22Rv1 (cell line): Measurements from ENCODE around the gene NAA15.

Source experiments
- CTCF ChIP-seq: fragments of 450-650 bp; IDR thresholded peaks from 2 replicates; pipeline ENCODE4 v1.5.1; 2017; ENCODE audit warnings: mild to moderate bottlenecking
- ZFX ChIP-seq: fragments of 450-650 bp; IDR thresholded peaks from 2 replicates; pipeline ENCODE4 v1.6.1; 2017; ENCODE audit warnings: antibody characterized with exemption, borderline replicate concordance

GRCh38 chr4:139282065-139282720, 19.1 kb upstream of the NAA15 start:
- TF ChIP-seq ZFX: no peak
- TF ChIP-seq CTCF: no peak
